H9 (cell line): ENCODE results near the gene SUSD2. TPM values are rescaled to one million over a fixed set of nuclear protein-coding genes. Genes with fewer than 3 reads are reported as not detected.

Source experiments
- DNase-seq: peaks from one replicate; pipeline ENCODE4 v3.0.0-alpha.2; 2017
- H2AFZ ChIP-seq: one replicate; pipeline ENCODE4 v1.6.1; 2013; ENCODE audit warnings: mild to moderate bottlenecking, low read length, control low read depth, moderate library complexity
- H2AK5ac ChIP-seq: 2 replicates; pipeline ENCODE4 v1.6.1; 2013; ENCODE audit warnings: low read length, control low read depth, mixed read lengths; ENCODE audit not compliant: insufficient read length
- H2BK120ac ChIP-seq: one replicate; pipeline ENCODE4 v1.6.1; 2013; ENCODE audit warnings: low read depth, mild to moderate bottlenecking, low read length, control low read depth, inconsistent platforms; ENCODE audit not compliant: poor library complexity, severe bottlenecking
- H2BK12ac ChIP-seq: 2 replicates; pipeline ENCODE4 v1.6.1; 2013; ENCODE audit warnings: low read length, control low read depth, mixed read lengths, low read depth; ENCODE audit not compliant: insufficient read length
- H2BK15ac ChIP-seq: 2 replicates; pipeline ENCODE4 v1.6.1; 2013; ENCODE audit warnings: low read depth, low read length, control low read depth
- H2BK20ac ChIP-seq: one replicate; pipeline ENCODE4 v1.6.1; 2013; ENCODE audit warnings: low read depth, mild to moderate bottlenecking, low read length, control low read depth, inconsistent platforms; ENCODE audit not compliant: poor library complexity, severe bottlenecking
- H2BK5ac ChIP-seq: 2 replicates; pipeline ENCODE4 v1.6.1; 2013; ENCODE audit warnings: low read length, control low read depth, mixed read lengths; ENCODE audit not compliant: insufficient read length
- H3K14ac ChIP-seq: 2 replicates; pipeline ENCODE4 v1.6.1; 2013; ENCODE audit warnings: low read length, control low read depth; ENCODE audit not compliant: insufficient read depth
- H3K18ac ChIP-seq: 2 replicates; pipeline ENCODE4 v1.6.1; 2013; ENCODE audit warnings: low read depth, mild to moderate bottlenecking, mixed read lengths, low read length, control low read depth; ENCODE audit not compliant: insufficient read length
- H3K23ac ChIP-seq: 2 replicates; pipeline ENCODE4 v1.6.1; 2013; ENCODE audit warnings: low read length, control low read depth, mixed read lengths, low read depth; ENCODE audit not compliant: insufficient read length
- H3K23me2 ChIP-seq: 2 replicates; pipeline ENCODE4 v1.6.1; 2013; ENCODE audit warnings: low read depth, mild to moderate bottlenecking, mixed read lengths, low read length, control low read depth; ENCODE audit not compliant: insufficient read length, poor library complexity, severe bottlenecking
- H3K27ac ChIP-seq: 2 replicates; pipeline ENCODE4 v1.5.1; 2013; ENCODE audit warnings: low read length, control low read depth, mixed read lengths, low read depth; ENCODE audit not compliant: insufficient read length
- H3K27me3 ChIP-seq: 2 replicates; pipeline ENCODE4 v1.6.1; 2013; ENCODE audit warnings: low read length, control low read depth, inconsistent platforms; ENCODE audit not compliant: insufficient read depth
- H3K4ac ChIP-seq: 2 replicates; pipeline ENCODE4 v1.6.1; 2013; ENCODE audit warnings: low read depth, mild to moderate bottlenecking, control low read depth, inconsistent platforms, low read length, moderate library complexity
- H3K4me1 ChIP-seq: 2 replicates; pipeline ENCODE4 v1.6.1; 2013; ENCODE audit warnings: low read length, control low read depth, inconsistent platforms; ENCODE audit not compliant: insufficient read depth
- H3K4me2 ChIP-seq: 2 replicates; pipeline ENCODE4 v1.6.1; 2013; ENCODE audit warnings: low read length, control low read depth, mixed read lengths; ENCODE audit not compliant: insufficient read length, insufficient read depth
- H3K56ac ChIP-seq: 2 replicates; pipeline ENCODE4 v1.6.1; 2013; ENCODE audit warnings: low read depth, mild to moderate bottlenecking, mixed read lengths, low read length, control low read depth; ENCODE audit not compliant: insufficient read length
- H3K79me1 ChIP-seq: 2 replicates; pipeline ENCODE4 v1.6.1; 2013; ENCODE audit warnings: low read depth, mild to moderate bottlenecking, moderate library complexity, low read length, control low read depth, inconsistent platforms; ENCODE audit not compliant: insufficient read depth, poor library complexity, severe bottlenecking
- H3K79me2 ChIP-seq: 2 replicates; pipeline ENCODE4 v1.6.1; 2013; ENCODE audit warnings: low read length, control low read depth, inconsistent platforms; ENCODE audit not compliant: insufficient read depth
- H3K9ac ChIP-seq: 2 replicates; pipeline ENCODE4 v1.6.1; 2013; ENCODE audit warnings: low read length, control low read depth, mixed read lengths; ENCODE audit not compliant: insufficient read length; ENCODE audit errors: extremely low read depth
- H3K9me3 ChIP-seq: one replicate; pipeline ENCODE4 v1.6.1; 2013; ENCODE audit warnings: low read depth, low read length, inconsistent platforms; ENCODE audit not compliant: control insufficient read depth
- H3T11ph ChIP-seq: one replicate; pipeline ENCODE4 v1.6.1; 2013; ENCODE audit warnings: mild to moderate bottlenecking, low read length, control low read depth, inconsistent platforms
- H4K20me1 ChIP-seq: one replicate; pipeline ENCODE4 v1.6.1; 2013; ENCODE audit not compliant: control insufficient read depth, insufficient read length, insufficient read depth
- H4K5ac ChIP-seq: 2 replicates; pipeline ENCODE4 v1.6.1; 2013; ENCODE audit warnings: low read depth, mild to moderate bottlenecking, mixed read lengths, low read length, control low read depth; ENCODE audit not compliant: insufficient read length
- H4K8ac ChIP-seq: replicated peaks from 2 replicates; pipeline ENCODE4 v1.6.1; 2013; ENCODE audit warnings: low read length, control low read depth, mixed read lengths, low read depth; ENCODE audit not compliant: insufficient read length
- H4K91ac ChIP-seq: 2 replicates; pipeline ENCODE4 v1.6.1; 2013; ENCODE audit warnings: low read depth, mild to moderate bottlenecking, moderate library complexity, mixed read lengths, low read length, control low read depth; ENCODE audit not compliant: insufficient read length
- H3K27ac Mint-ChIP-seq, 3 experiments: 2 replicates in 2 of 3; 3 replicates in 1 of 3; pipeline ENCODE4 v1.8.0; 2020 to 2021; ENCODE audit warnings: mixed read lengths in 3 of 3, mild to moderate bottlenecking in 1 of 3, moderate library complexity in 1 of 3
- H3K27me3 Mint-ChIP-seq: 2 replicates; pipeline ENCODE4 v1.8.0; 2021; ENCODE audit warnings: low read depth, mild to moderate bottlenecking, moderate library complexity, mixed read lengths
- H3K36me3 Mint-ChIP-seq, 3 experiments: 2 replicates in 2 of 3; 3 replicates in 1 of 3; pipeline ENCODE4 v1.8.0; 2020 to 2021; ENCODE audit warnings: low read depth in 3 of 3, mixed read lengths in 3 of 3; ENCODE audit not compliant: insufficient read depth in 1 of 3
- H3K4me1 Mint-ChIP-seq, 2 experiments: 2 replicates each; pipeline ENCODE4 v1.8.0; 2020; ENCODE audit warnings: mixed read lengths in 2 of 2
- H3K4me3 Mint-ChIP-seq, 2 experiments: 2 replicates in 1 of 2; 3 replicates in 1 of 2; pipeline ENCODE4 v1.8.0; 2020 to 2021; ENCODE audit warnings: mild to moderate bottlenecking in 2 of 2, mixed read lengths in 2 of 2, moderate library complexity in 1 of 2
- H3K9me3 Mint-ChIP-seq, 2 experiments: 2 replicates in 1 of 2; 3 replicates in 1 of 2; pipeline ENCODE4 v1.8.0; 2020; ENCODE audit warnings: mild to moderate bottlenecking in 2 of 2, mixed read lengths in 2 of 2, moderate library complexity in 1 of 2
- CTCF ChIP-seq: fragments of 200-600 bp; sonication (generic); conservative IDR thresholded peaks from 3 replicates; pipeline ENCODE4 v1.8.0; 2021; ENCODE audit warnings: antibody characterized with exemption, mild to moderate bottlenecking
- WGBS: extraction: QIAGEN DNeasy Blood & Tissue Kit; methylation state at CpG from one replicate; pipeline ENCODE4 v1.1.7; 2013; ENCODE audit warnings: missing lambda C conversion rate, low lambda C conversion rate, mixed read lengths; ENCODE audit not compliant: insufficient read length; ENCODE audit errors: extremely low coverage; 5-methylcytosine and 5-hydroxymethylcytosine counted together
- total RNA-seq: library from RNA; stranded (reverse); gene quantifications from 2 replicates; pipeline ENCODE4 v1.2.1, GENCODE V29; 2021

Gene SUSD2
- total RNA-seq, 1 experiment from 2014 or later: 4.2 TPM

GRCh38 chr22:24179478-24180210 is 1.6 kb upstream of the SUSD2 start:
- Histone ChIP-seq H3K79me2 (no peaks in the 10 kb centered on the region), H3K27ac (no peak overlapping the region), H2BK120ac (no peak overlapping the region), H2AFZ (no peak overlapping the region), H2BK20ac (no peak overlapping the region), H3K23me2 (no peaks in the 10 kb centered on the region), H4K5ac (no peak overlapping the region), H3K4ac (no peak overlapping the region), H3K79me1 (no peaks in the 10 kb centered on the region), H3K18ac (no peak overlapping the region), H3K4me2 (no peak overlapping the region), H3K23ac (no peak overlapping the region), H3T11ph (no peak overlapping the region), H4K91ac (no peak overlapping the region), H2BK12ac (no peak overlapping the region), H3K9ac (no peak overlapping the region), H3K27me3 (no peaks in the 10 kb centered on the region), H2BK15ac (no peak overlapping the region), H3K56ac (no peak overlapping the region), H3K14ac (no peak overlapping the region), H3K9me3 (no peaks in the 10 kb centered on the region), H4K20me1 (no peaks in the 10 kb centered on the region), H2AK5ac (no peak overlapping the region), H4K8ac (no peak overlapping the region), H2BK5ac (no peak overlapping the region), H3K4me1 (no peaks in the 10 kb centered on the region)
- TF ChIP-seq CTCF: no peak
- H3K9me3 Mint-ChIP-seq: no peaks in the 10 kb centered on the region; a peak in 2 of 5 replicates
- no peak for DNase-seq
- peaks cover 10 to 21% of the 10 kb centered on the region in 2 experiments for H3K4me1 Mint-ChIP-seq
- no CpG with 5 or more reads among the region's 17 CpGs for WGBS
- H3K27ac Mint-ChIP-seq: peak overlapping the region in 2 of 3 experiments; percentile 44 to 62; a peak in 1 of 7 replicates
- no peaks in the 10 kb centered on the region; the same call in none of the 2 replicates for H3K27me3 Mint-ChIP-seq
- no peak overlapping the region for H3K4me3 Mint-ChIP-seq
- H3K36me3 Mint-ChIP-seq: peaks cover 2 to 11% (median 9%) of the 10 kb centered on the region in 3 experiments; a peak in 5 of 7 replicates
